Right cardiac atrium (tissue), 5 donors: ENCODE data around the gene DPYD. TPM values are rescaled to one million over a fixed set of nuclear protein-coding genes. Genes with fewer than 3 reads are reported as not detected.

Experiments
- ATAC-seq, 2 donors: fragments of 200-7000 bp; cut with Tn5 transposase; one replicate each; pipeline versions ENCODE4 v1.8.0 to v1.9.1; 2020; ENCODE audit warnings: moderate library complexity in 2 of 2, mild to moderate bottlenecking in 1 of 2
- DNase-seq, 3 donors: peaks; one replicate each; pipeline ENCODE4 v3.0.0-alpha.2; 2020
- H3K27ac ChIP-seq: one replicate; pipeline ENCODE4 v1.5.1; 2013; ENCODE audit warnings: mild to moderate bottlenecking, low read length, control low read depth, moderate library complexity
- H3K27me3 ChIP-seq: one replicate; pipeline ENCODE4 v1.6.1; 2013; ENCODE audit not compliant: control insufficient read depth, insufficient read depth
- H3K4me1 ChIP-seq: one replicate; pipeline ENCODE4 v1.6.1; 2013; ENCODE audit warnings: low read length; ENCODE audit not compliant: control insufficient read depth, insufficient read depth
- H3K4me3 ChIP-seq: one replicate; pipeline ENCODE4 v1.5.1; 2013; ENCODE audit warnings: low read length, control low read depth
- H3K9me3 ChIP-seq: one replicate; pipeline ENCODE4 v1.6.1; 2013; ENCODE audit warnings: low read length; ENCODE audit not compliant: control insufficient read depth
- WGBS: extraction: QIAGEN DNeasy Blood & Tissue Kit; methylation state at CpG from one replicate; pipeline ENCODE4 v1.1.7; 2013; 5-methylcytosine and 5-hydroxymethylcytosine counted together
- intact Hi-C, 4 donors: fragments of 100-400 bp; cut with DNase I; formaldehyde crosslinking; loops; one replicate each; pipeline versions ENCODE4 v1.11.0 to v1.14.0; 2022 to 2023
- polyA plus RNA-seq: library from polyadenylated mRNA; stranded (reverse); fragments of 200-250 nt; gene quantifications from one replicate; pipeline ENCODE4 v1.2.3, GENCODE V29; 2013
- total RNA-seq, 4 donors: library from RNA; stranded (reverse); fragmentation: NEBNext Ultra II Directional; extraction: Animal tissue kit (Norgen Biotek cat#: 25700); gene quantifications; one replicate each; pipeline ENCODE4 v1.2.1, GENCODE V29; 2021
- donor health status: healthy with polysubstance abuse.
- donor health status: DM: no; HTN: yes; CAD: no.
- donor health status: DM: no; HTN: no; CAD: no.
- donor health status: DM: no; HTN: yes; CAD: no; lungs with severe emphysema.
- donor health status: DM: yes; HTN: yes; CAD: no.

DPYD gene
- total and polyA plus RNA-seq, 5 donors: 5.2 to 15.7 (median 15.4) TPM

GRCh38 chr1:97140611-97141010 is 780.2 kb downstream of the DPYD start:
- Histone ChIP-seq H3K27me3 (no peaks in the 10 kb centered on the region), H3K4me1 (peaks cover 4% of the 10 kb centered on the region), H3K27ac (no peak overlapping the region), H3K9me3 (no peaks in the 10 kb centered on the region), H3K4me3 (no peak overlapping the region)
- intact Hi-C loops: no loop called here
- ATAC-seq (no peak), DNase-seq (no peak)
- 93% methylated on average over 3 of the region's 3 CpGs for WGBS

- 93% methylated on average over 2 of the region's 2 CpGs for WGBS
- no peaks in the 10 kb centered on the region for H3K27me3 ChIP-seq
- no peaks in the 10 kb centered on the region for H3K9me3 ChIP-seq
- intact Hi-C loops: no loop called here
- ATAC-seq: no peak
- H3K4me1 ChIP-seq: peaks cover 4% of the 10 kb centered on the region
- H3K27ac ChIP-seq: no peak overlapping the region
- no peak for DNase-seq
- H3K4me3 ChIP-seq: no peak overlapping the region
Measured at GRCh38 chr1:97139512-97139911, 781.3 kb downstream of the DPYD start.

- Histone ChIP-seq H3K4me1 (peaks cover 4% of the 10 kb centered on the region), H3K4me3 (peak overlapping the region; percentile 39), H3K27me3 (no peaks in the 10 kb centered on the region), H3K9me3 (no peaks in the 10 kb centered on the region), H3K27ac (no peak overlapping the region)
- peak in 1 of 2 donors; percentile 62 for ATAC-seq
- intact Hi-C loops: no loop called here
- DNase-seq: no peak
- WGBS: 30% methylated on average over 4 of the region's 4 CpGs
Measured at GRCh38 chr1:97138515-97139032, 782.3 kb downstream of the DPYD start.

GRCh38 chr1:97137862-97138514 is 782.8 kb downstream of the DPYD start:
- DNase-seq (no peak), ATAC-seq (peak; percentile 94 to 95)
- 48% methylated on average over 5 of the region's 5 CpGs for WGBS
- Histone ChIP-seq H3K9me3 (no peaks in the 10 kb centered on the region), H3K27me3 (no peaks in the 10 kb centered on the region), H3K27ac (no peak overlapping the region), H3K4me3 (no peak overlapping the region), H3K4me1 (peaks cover 4% of the 10 kb centered on the region)
- intact Hi-C loops: no loop called here

- DNase-seq (no peak), ATAC-seq (no peak)
- intact Hi-C loops: no loop called here
- Histone ChIP-seq H3K9me3 (no peaks in the 10 kb centered on the region), H3K27ac (no peak overlapping the region), H3K4me3 (no peak overlapping the region), H3K27me3 (no peaks in the 10 kb centered on the region), H3K4me1 (peaks cover 4% of the 10 kb centered on the region)
- 94% methylated on average over 5 of the region's 5 CpGs for WGBS
Measured at GRCh38 chr1:97136996-97137395, 783.8 kb downstream of the DPYD start.

- no peaks in the 10 kb centered on the region for H3K9me3 ChIP-seq
- DNase-seq (no peak), ATAC-seq (no peak)
- no peaks in the 10 kb centered on the region for H3K27me3 ChIP-seq
- no peak overlapping the region for H3K4me3 ChIP-seq
- WGBS: 92% methylated on average over 4 of the region's 4 CpGs
- H3K27ac ChIP-seq: no peak overlapping the region
- H3K4me1 ChIP-seq: peaks cover 4% of the 10 kb centered on the region
- intact Hi-C loops: no loop called here
Measured at GRCh38 chr1:97135972-97136371, 784.9 kb downstream of the DPYD start.

GRCh38 chr1:97128426-97128825 is 792.4 kb downstream of the DPYD start:
- Histone ChIP-seq H3K4me3 (no peak overlapping the region), H3K4me1 (no peaks in the 10 kb centered on the region), H3K27ac (no peak overlapping the region), H3K27me3 (no peaks in the 10 kb centered on the region), H3K9me3 (no peaks in the 10 kb centered on the region)
- intact Hi-C loops: no loop called here
- no peak for DNase-seq
- WGBS: 95% methylated on average over 3 of the region's 3 CpGs
- ATAC-seq: no peak

GRCh38 chr1:97123717-97124431 is 797.0 kb downstream of the DPYD start:
- H3K9me3 ChIP-seq: no peaks in the 10 kb centered on the region
- no peaks in the 10 kb centered on the region for H3K27me3 ChIP-seq
- no peak overlapping the region for H3K27ac ChIP-seq
- H3K4me1 ChIP-seq: no peaks in the 10 kb centered on the region
- no peak overlapping the region for H3K4me3 ChIP-seq
- ATAC-seq: no peak
- intact Hi-C loops: no loop called here
- no peak for DNase-seq
- 90% methylated on average over 3 of the region's 3 CpGs for WGBS

- ATAC-seq: no peak
- no peak for DNase-seq
- H3K27me3 ChIP-seq: no peaks in the 10 kb centered on the region
- intact Hi-C loops: no loop called here
- WGBS: 91% methylated on average over 1 of the region's 1 CpG
- H3K9me3 ChIP-seq: no peaks in the 10 kb centered on the region
- no peaks in the 10 kb centered on the region for H3K4me1 ChIP-seq
- H3K27ac ChIP-seq: no peak overlapping the region
- no peak overlapping the region for H3K4me3 ChIP-seq
Measured at GRCh38 chr1:97120806-97121205, 800.0 kb downstream of the DPYD start.

- 83% methylated on average over 8 of the region's 8 CpGs for WGBS
- DNase-seq (no peak), ATAC-seq (no peak)
- H3K27me3 ChIP-seq: no peaks in the 10 kb centered on the region
- H3K4me3 ChIP-seq: no peak overlapping the region
- no peaks in the 10 kb centered on the region for H3K4me1 ChIP-seq
- H3K9me3 ChIP-seq: no peaks in the 10 kb centered on the region
- no peak overlapping the region for H3K27ac ChIP-seq
- intact Hi-C loops: no loop called here
Measured at GRCh38 chr1:97119260-97120158, 801.3 kb downstream of the DPYD start.

- DNase-seq (no peak), ATAC-seq (no peak)
- H3K4me1 ChIP-seq: no peaks in the 10 kb centered on the region
- 94% methylated on average over 2 of the region's 2 CpGs for WGBS
- no peaks in the 10 kb centered on the region for H3K27me3 ChIP-seq
- H3K27ac ChIP-seq: no peak overlapping the region
- no peak overlapping the region for H3K4me3 ChIP-seq
- no peaks in the 10 kb centered on the region for H3K9me3 ChIP-seq
- intact Hi-C loops: no loop called here
Measured at GRCh38 chr1:97114842-97115241, 806.0 kb downstream of the DPYD start.
